Fibroblast of lung (primary cell): Measurements from ENCODE around the gene LDHA. TPM values are rescaled to one million over a fixed set of nuclear protein-coding genes. Genes with fewer than 3 reads are reported as not detected.

Experiments used
- DNase-seq, 2 donors: peaks; one replicate each; pipeline versions ENCODE4 v3.0.0 to v3.0.0-alpha.2; 2010; ENCODE audit warnings: low read depth in 2 of 2
- H2AFZ ChIP-seq: 2 replicates; pipeline ENCODE4 v1.5.1; 2012; ENCODE audit warnings: low read length, control low read depth, inconsistent platforms
- H3K27ac ChIP-seq: 2 replicates; pipeline ENCODE4 v1.5.1; 2011; ENCODE audit warnings: low read length, control low read depth; ENCODE audit not compliant: insufficient read depth
- H3K27me3 ChIP-seq: 2 replicates; pipeline ENCODE4 v1.5.1; 2011; ENCODE audit warnings: mild to moderate bottlenecking, low read length; ENCODE audit not compliant: control insufficient read depth, insufficient read depth
- H3K36me3 ChIP-seq: 2 replicates; pipeline ENCODE4 v1.5.1; 2011; ENCODE audit warnings: low read length; ENCODE audit not compliant: control insufficient read depth, insufficient read depth
- H3K4me1 ChIP-seq: 2 replicates; pipeline ENCODE4 v1.5.1; 2011; ENCODE audit warnings: low read length; ENCODE audit not compliant: control insufficient read depth, insufficient read depth; ENCODE audit errors: extremely low read depth
- H3K4me2 ChIP-seq: 2 replicates; pipeline ENCODE4 v1.5.1; 2011; ENCODE audit warnings: low read length, control low read depth; ENCODE audit not compliant: insufficient read depth; ENCODE audit errors: extremely low read depth
- H3K4me3 ChIP-seq, 4 experiments: fragments of 200-600 bp in 1 of 4; sonication (generic) in 1 of 4; replicated peaks in 1 of 4; 2 replicates each; pipeline ENCODE4 v1.5.1; 2011 to 2016; ENCODE audit warnings: low read length in 4 of 4, low read depth in 3 of 4, mild to moderate bottlenecking in 3 of 4, control low read depth in 2 of 4, inconsistent platforms in 1 of 4, mixed read lengths in 1 of 4; ENCODE audit not compliant: insufficient read depth in 1 of 4; ENCODE audit errors: control extremely low read depth in 1 of 4
- H3K79me2 ChIP-seq: 2 replicates; pipeline ENCODE4 v1.5.1; 2012; ENCODE audit warnings: mild to moderate bottlenecking, low read length, inconsistent platforms; ENCODE audit not compliant: control insufficient read depth, insufficient read depth
- H3K9ac ChIP-seq: 2 replicates; pipeline ENCODE4 v1.5.1; 2011; ENCODE audit warnings: mild to moderate bottlenecking, low read length, control low read depth; ENCODE audit not compliant: insufficient read depth
- H3K9me3 ChIP-seq: 2 replicates; pipeline ENCODE4 v1.5.1; 2012; ENCODE audit warnings: low read depth, low read length; ENCODE audit not compliant: control insufficient read depth, insufficient read depth
- H4K20me1 ChIP-seq: 2 replicates; pipeline ENCODE4 v1.5.1; 2011; ENCODE audit warnings: low read length; ENCODE audit not compliant: control insufficient read depth, insufficient read depth; ENCODE audit errors: extremely low read depth
- CTCF ChIP-seq, 2 donors: IDR thresholded peaks in 1 of 2; conservative IDR thresholded peaks in 1 of 2; 1 replicate in 1 of 2; 2 replicates in 1 of 2; pipeline ENCODE4 v1.5.1; 2011 to 2012; ENCODE audit warnings: low read length in 2 of 2, control low read depth in 1 of 2, inconsistent platforms in 1 of 2, low read depth in 1 of 2, mild to moderate bottlenecking in 1 of 2
- EZH2 ChIP-seq: IDR thresholded peaks from 2 replicates; pipeline ENCODE4 v1.5.1; 2012; ENCODE audit warnings: low read length, control low read depth, mild to moderate bottlenecking; ENCODE audit errors: missing control alignments
- polyA plus RNA-seq, 2 donors: library from polyadenylated mRNA; depleted of rRNA in 1 of 2; stranded (reverse) in 1 of 2; unstranded in 1 of 2; fragments of >200 nt; gene quantifications; 2 replicates each; pipeline ENCODE4 v1.2.1, GENCODE V29; 2011 to 2012; ENCODE audit warnings: missing spikeins in 1 of 2
- total RNA-seq: library from RNA; depleted of rRNA; stranded (reverse); fragments of >200 nt; gene quantifications from 2 replicates; pipeline ENCODE4 v1.2.1, GENCODE V29; 2014

Gene LDHA
- total and polyA plus RNA-seq, 2 donors (not counting 1 experiment from before 2014, with no cell fraction given): 202 to 1,626 TPM

- no peaks in the 10 kb centered on the region for H3K27me3 ChIP-seq
- DNase-seq: peak; percentile 83 to 85
- no peaks in the 10 kb centered on the region for H3K36me3 ChIP-seq
- no peaks in the 10 kb centered on the region for H3K9me3 ChIP-seq
- H2AFZ ChIP-seq: peak overlapping the region; percentile 54
- H3K4me1 ChIP-seq: peaks cover 21% of the 10 kb centered on the region
- TF ChIP-seq CTCF (conservative IDR thresholded peaks at IDR 0.05 in 1 of 2, IDR thresholded peaks at IDR 0.05 in 1 of 2; ENCODE audit: low read depth in 1 of 2, low read length in 2 of 2): no peak
- no peak for TF ChIP-seq EZH2
- H3K9ac ChIP-seq: peak overlapping the region; percentile 34
- H3K4me2 ChIP-seq: peak overlapping the region; percentile 75
- H3K79me2 ChIP-seq: no peaks in the 10 kb centered on the region
- no peaks in the 10 kb centered on the region for H4K20me1 ChIP-seq
- H3K27ac ChIP-seq: peak overlapping the region; percentile 91
- peak overlapping the region in 1 of 4 experiments; percentile 19 for H3K4me3 ChIP-seq
These were observed 10.2 kb upstream of the LDHA start for GRCh38 chr11:18384157-18384641.

DNA sequence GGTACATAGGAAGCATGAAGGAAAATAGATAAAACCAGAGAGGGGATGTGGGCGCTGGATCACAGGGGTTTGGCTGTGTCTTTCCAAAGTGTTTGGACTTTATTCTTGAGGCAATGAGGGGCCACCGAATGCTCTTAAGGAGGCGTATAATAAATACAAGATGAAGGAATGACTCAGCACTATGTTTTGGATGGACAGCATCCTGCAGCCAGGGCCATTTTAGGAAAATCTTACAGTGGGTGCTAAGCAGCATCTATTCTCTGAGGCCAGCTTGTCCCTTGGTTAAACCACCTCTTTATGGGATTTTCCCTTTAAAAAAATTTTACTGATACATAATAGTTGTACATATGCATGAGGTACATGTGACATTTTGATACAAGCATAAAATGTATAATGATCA, 4.3 kb upstream of the LDHA start:
- Histone ChIP-seq H3K27me3 (no peaks in the 10 kb centered on the region), H3K9ac (no peak overlapping the region), H3K9me3 (no peaks in the 10 kb centered on the region), H4K20me1 (no peaks in the 10 kb centered on the region), H3K4me3 (no peak overlapping the region), H3K36me3 (no peaks in the 10 kb centered on the region), H2AFZ (no peak overlapping the region), H3K4me1 (peaks cover 8% of the 10 kb centered on the region), H3K27ac (no peak overlapping the region), H3K4me2 (no peak overlapping the region), H3K79me2 (peaks cover 7% of the 10 kb centered on the region)
- DNase-seq: no peak
- TF ChIP-seq CTCF (conservative IDR thresholded peaks at IDR 0.05 in 1 of 2, IDR thresholded peaks at IDR 0.05 in 1 of 2; ENCODE audit: low read depth in 1 of 2, low read length in 2 of 2): no peak
- TF ChIP-seq EZH2: no peak

DNA sequence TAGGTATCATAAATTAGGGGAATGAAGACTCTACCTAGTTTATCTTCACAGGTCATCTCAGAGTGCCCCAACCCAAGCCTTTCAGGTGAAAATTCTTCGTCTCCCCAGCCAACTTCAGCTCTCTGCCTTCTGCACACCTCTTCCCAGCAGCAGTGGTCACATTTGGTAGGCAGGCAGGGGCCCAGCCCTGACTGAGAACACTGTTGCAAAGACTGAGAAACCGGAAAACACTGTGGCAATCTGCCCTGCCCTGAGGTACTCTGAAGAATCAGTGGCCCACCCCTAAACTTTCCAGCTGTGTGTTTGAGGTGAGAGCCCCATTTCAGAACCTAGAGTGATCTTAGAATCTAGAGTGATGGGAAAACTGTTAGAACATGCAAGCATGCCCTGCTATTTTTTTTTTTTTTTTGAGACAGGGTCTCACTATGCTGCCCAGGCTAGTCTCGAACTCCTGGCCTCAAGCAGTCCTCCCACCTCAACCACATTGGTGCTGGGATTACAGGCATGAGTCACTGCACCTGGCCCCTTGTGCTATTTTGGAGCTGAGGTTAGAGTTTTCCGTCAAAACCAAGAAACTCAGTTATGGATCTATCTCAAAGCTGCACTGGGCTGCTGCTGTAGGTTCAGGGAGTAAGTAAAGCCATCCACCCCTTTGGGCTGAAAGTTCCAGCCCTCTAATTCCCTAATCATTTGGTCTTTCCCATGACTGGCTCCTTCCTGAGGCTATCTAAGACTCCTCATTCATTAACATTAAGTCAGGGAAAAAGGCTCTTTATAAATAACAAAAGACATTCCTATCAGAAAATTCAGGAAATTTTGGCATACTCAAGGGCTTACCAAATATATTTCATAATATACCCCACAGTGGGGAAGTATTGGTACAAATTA, 1.7 kb upstream of the LDHA start:
- H3K79me2 ChIP-seq: peaks cover 29% of the 10 kb centered on the region
- H3K9me3 ChIP-seq: no peaks in the 10 kb centered on the region
- H3K4me2 ChIP-seq: no peak overlapping the region
- H3K4me1 ChIP-seq: peaks cover 5% of the 10 kb centered on the region
- peaks cover 2% of the 10 kb centered on the region for H3K36me3 ChIP-seq
- no peak overlapping the region for H3K27ac ChIP-seq
- H3K27me3 ChIP-seq: no peaks in the 10 kb centered on the region
- peak in 1 of 2 donors; percentile 14 for DNase-seq
- no peak for TF ChIP-seq EZH2
- no peak for TF ChIP-seq CTCF (conservative IDR thresholded peaks at IDR 0.05 in 1 of 2, IDR thresholded peaks at IDR 0.05 in 1 of 2; ENCODE audit: low read depth in 1 of 2, low read length in 2 of 2)
- no peaks in the 10 kb centered on the region for H4K20me1 ChIP-seq
- no peak overlapping the region for H3K4me3 ChIP-seq
- H2AFZ ChIP-seq: no peak overlapping the region
- no peak overlapping the region for H3K9ac ChIP-seq
